Esophagus muscularis mucosa (tissue), 4 donors: ENCODE data around the gene C6orf89. TPM values are rescaled to one million over a fixed set of nuclear protein-coding genes. Genes with fewer than 3 reads are reported as not detected.

Experiments
- DNase-seq: peaks from one replicate; pipeline ENCODE4 v3.0.0-alpha.2; 2017; ENCODE audit errors: extremely low spot score
- H3K27ac ChIP-seq, 4 donors: fragments of 200-600 bp; sonication (generic); replicated peaks in 1 of 4; 1 replicate in 3 of 4; 2 replicates in 1 of 4; pipeline ENCODE4 v1.5.1; 2016 to 2019; ENCODE audit warnings: mild to moderate bottlenecking in 1 of 4
- H3K27me3 ChIP-seq, 4 donors: fragments of 200-600 bp; sonication (generic); one replicate each; pipeline versions ENCODE4 v1.5.1 to v1.6.0; 2016 to 2019
- H3K36me3 ChIP-seq, 4 donors: fragments of 200-600 bp; sonication (generic); one replicate each; pipeline ENCODE4 v1.5.1; 2016 to 2019
- H3K4me1 ChIP-seq, 4 donors: fragments of 200-600 bp; sonication (generic); one replicate each; pipeline ENCODE4 v1.5.1; 2016 to 2019
- H3K4me3 ChIP-seq, 4 donors: fragments of 200-600 bp; sonication (generic); 1 replicate in 2 of 4; 2 replicates in 2 of 4; pipeline ENCODE4 v1.5.1; 2016 to 2019; ENCODE audit warnings: mild to moderate bottlenecking in 4 of 4, moderate library complexity in 1 of 4
- H3K9me3 ChIP-seq, 4 donors: fragments of 200-600 bp; sonication (generic); 1 replicate in 3 of 4; 2 replicates in 1 of 4; pipeline ENCODE4 v1.5.1; 2016 to 2019
- CTCF ChIP-seq, 3 experiments: fragments of 200-600 bp in 2 of 3; fragments of 450-650 bp in 1 of 3; sonication (generic) in 2 of 3; IDR thresholded peaks; one replicate each; pipeline ENCODE4 v1.5.1; 2017 to 2019; ENCODE audit warnings: antibody characterized with exemption in 3 of 3, mild to moderate bottlenecking in 2 of 3, moderate library complexity in 1 of 3
- EP300 ChIP-seq: sonication (generic); formaldehyde crosslinking; IDR thresholded peaks from one replicate; pipeline ENCODE4 v1.6.1; 2017; ENCODE audit warnings: antibody characterized with exemption
- POLR2A ChIP-seq: fragments of 450-650 bp; IDR thresholded peaks from one replicate; pipeline ENCODE4 v1.6.1; 2017; ENCODE audit warnings: antibody characterized with exemption, moderate library complexity, mild to moderate bottlenecking, low read depth
- POLR2AphosphoS5 ChIP-seq, 2 donors: sonication (generic); formaldehyde crosslinking; IDR thresholded peaks; one replicate each; pipeline ENCODE4 v1.6.1; 2017; ENCODE audit warnings: antibody characterized with exemption in 2 of 2
- WGBS: methylation state at CpG from one replicate; pipeline ENCODE4 v1.1.5; 2018; 5-methylcytosine and 5-hydroxymethylcytosine counted together
- intact Hi-C: fragments of 100-400 bp; cut with DNase I; formaldehyde crosslinking; loops from one replicate; pipeline ENCODE4 v1.15.1; 2023
- total RNA-seq, 4 donors: library from RNA; depleted of rRNA; stranded (reverse); fragments of >200 nt; gene quantifications; one replicate each; pipeline versions ENCODE4 v1.1.0 to v1.2.1, GENCODE V29; 2016

The C6orf89 gene
- total RNA-seq, 4 donors from 2014 or later, result 56.5 to 66.2 (median 59.0) TPM

GRCh38 chr6:36862848-36863382 lies 22.8 kb upstream of the C6orf89 start:
- peaks cover 14 to 17% (median 16%) of the 10 kb centered on the region in 4 donors for H3K4me1 ChIP-seq
- DNase-seq, result no peak
- TF ChIP-seq POLR2AphosphoS5 (IDR thresholded peaks at IDR 0.05) (no peak), EP300 (no peak), CTCF (IDR thresholded peaks at IDR 0.05) (no peak), POLR2A (no peak)
- H3K4me3 ChIP-seq, result no peak overlapping the region
- peaks cover 0 to 28% (median 4%) of the 10 kb centered on the region in 4 donors for H3K36me3 ChIP-seq
- H3K9me3 ChIP-seq, result no peaks in the 10 kb centered on the region
- WGBS, result 86% methylated on average over 4 of the region's 4 CpGs
- H3K27ac ChIP-seq, result no peak overlapping the region
- no peaks in the 10 kb centered on the region for H3K27me3 ChIP-seq
- intact Hi-C loops, result no loop called here

- no peak for DNase-seq
- Histone ChIP-seq H3K36me3 (peaks cover 0 to 33% (median 4%) of the 10 kb centered on the region in 4 donors), H3K4me1 (peaks cover 4 to 10% (median 8%) of the 10 kb centered on the region in 4 donors), H3K27ac (no peak overlapping the region), H3K4me3 (no peak overlapping the region), H3K9me3 (no peaks in the 10 kb centered on the region), H3K27me3 (no peaks in the 10 kb centered on the region)
- 91% methylated on average over 12 of the region's 12 CpGs for WGBS
- intact Hi-C loops, result no loop called here
- TF ChIP-seq EP300 (no peak), POLR2AphosphoS5 (IDR thresholded peaks at IDR 0.05) (no peak), POLR2A (no peak), CTCF (IDR thresholded peaks at IDR 0.05) (no peak)
Observed at GRCh38 chr6:36863670-36864540, 21.8 kb upstream of the C6orf89 start.

- intact Hi-C loops, result no loop called here
- no peak overlapping the region for H3K4me3 ChIP-seq
- no peak overlapping the region for H3K27ac ChIP-seq
- no peak for TF ChIP-seq POLR2AphosphoS5 (IDR thresholded peaks at IDR 0.05)
- TF ChIP-seq EP300, result no peak
- no peak for TF ChIP-seq POLR2A
- no peak for TF ChIP-seq CTCF (IDR thresholded peaks at IDR 0.05)
- WGBS, result 73% methylated on average over 2 of the region's 2 CpGs
- H3K36me3 ChIP-seq, result peaks cover 0 to 46% (median 8%) of the 10 kb centered on the region in 4 donors
- H3K9me3 ChIP-seq, result no peaks in the 10 kb centered on the region
- DNase-seq, result no peak
- H3K27me3 ChIP-seq, result no peaks in the 10 kb centered on the region
- H3K4me1 ChIP-seq, result peaks cover 0 to 7% (median 0%) of the 10 kb centered on the region in 4 donors
Observed at GRCh38 chr6:36865835-36866234, 19.9 kb upstream of the C6orf89 start.

- no peaks in the 10 kb centered on the region for H3K9me3 ChIP-seq
- no peak for DNase-seq
- intact Hi-C loops, result no loop called here
- H3K36me3 ChIP-seq, result peaks cover 0 to 49% (median 6%) of the 10 kb centered on the region in 4 donors
- TF ChIP-seq CTCF (IDR thresholded peaks at IDR 0.05) (no peak), POLR2A (no peak), EP300 (no peak), POLR2AphosphoS5 (IDR thresholded peaks at IDR 0.05) (no peak)
- no peak overlapping the region for H3K27ac ChIP-seq
- no peak overlapping the region for H3K4me3 ChIP-seq
- no peaks in the 10 kb centered on the region for H3K27me3 ChIP-seq
- peaks cover 0 to 9% (median 0%) of the 10 kb centered on the region in 4 donors for H3K4me1 ChIP-seq
- WGBS, result 78% methylated on average over 4 of the region's 4 CpGs
Observed at GRCh38 chr6:36867471-36868224, 18.1 kb upstream of the C6orf89 start.
